C1 segment of cervical spinal cord (tissue), 14 donors: ENCODE results near the gene CDC73.
"Not testable (repeated sequence)": the region's sequence is repeated elsewhere in the genome, so short reads cannot be mapped to it uniquely, and the experiment has no call there.

Experiments
- DNase-seq, 14 donors: peaks; one replicate each; lab custom pipeline; 2025; lab: John Stamatoyannopoulos, UW

Gene CDC73

DNA sequence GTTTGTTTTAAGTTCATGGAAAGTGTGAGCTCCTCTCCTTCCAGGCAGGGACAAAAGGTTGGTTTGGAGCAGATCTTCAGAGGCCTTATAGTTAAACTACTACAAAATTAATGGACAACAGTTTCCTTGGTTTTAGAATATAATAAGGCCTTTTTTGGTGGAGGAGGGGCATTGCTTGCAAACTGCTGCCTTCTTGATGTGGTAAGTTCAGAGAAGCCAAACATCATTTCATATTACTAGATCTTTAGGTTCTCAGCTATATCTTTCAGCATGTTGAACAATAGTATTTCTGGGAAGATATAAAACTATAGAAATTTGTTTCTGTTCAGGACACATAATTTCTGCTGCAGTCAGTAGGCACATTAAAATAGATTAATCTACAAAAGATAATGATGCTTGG is 162.4 kb downstream of the CDC73 start:
- DNase-seq, result no peak

DNA sequence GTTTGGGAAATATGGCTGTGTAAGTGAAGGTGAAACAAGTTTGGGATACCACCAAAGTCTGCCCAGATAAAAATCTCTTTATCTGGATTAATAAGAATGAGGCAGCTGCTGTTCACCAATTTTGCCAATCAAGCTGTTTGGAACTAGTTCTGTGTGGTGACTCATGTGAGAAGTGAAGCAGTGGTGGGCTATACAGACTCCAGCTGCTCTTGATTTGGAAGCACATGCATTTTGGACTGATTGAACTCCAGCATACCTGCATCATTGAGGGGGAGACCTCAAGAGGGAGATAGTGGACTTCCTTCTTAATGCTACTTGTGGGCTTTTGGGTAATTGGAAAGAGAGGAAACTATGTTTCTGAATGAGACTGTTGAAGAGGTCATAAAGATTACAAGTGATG is 163.8 kb downstream of the CDC73 start:
- DNase-seq, result no peak

DNA sequence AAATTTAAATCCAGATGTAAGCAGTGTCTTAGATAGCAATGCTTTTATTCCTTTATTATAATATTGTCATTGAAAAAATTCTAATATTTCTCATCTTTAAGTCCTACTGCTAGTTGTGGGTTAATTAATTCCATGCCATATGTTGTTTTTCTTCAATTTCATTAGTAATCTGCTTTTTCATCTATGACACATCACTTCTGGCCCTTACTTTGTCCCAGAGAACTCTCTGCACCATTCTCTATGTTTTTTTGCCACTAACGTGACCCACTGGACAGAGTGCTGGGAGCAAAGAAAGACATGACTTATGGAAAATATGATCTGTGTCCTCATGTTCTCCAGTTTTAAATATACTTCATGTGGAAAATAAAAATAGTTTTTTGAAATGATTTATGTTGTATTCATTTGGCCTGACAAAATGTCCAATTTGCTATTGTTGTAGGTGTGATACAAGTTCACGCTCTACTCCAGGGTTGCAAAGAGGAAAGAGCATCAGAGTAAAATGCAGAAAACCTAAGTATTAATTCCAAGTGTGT is 166.8 kb downstream of the CDC73 start:
- not testable (repeated sequence) for DNase-seq

DNA sequence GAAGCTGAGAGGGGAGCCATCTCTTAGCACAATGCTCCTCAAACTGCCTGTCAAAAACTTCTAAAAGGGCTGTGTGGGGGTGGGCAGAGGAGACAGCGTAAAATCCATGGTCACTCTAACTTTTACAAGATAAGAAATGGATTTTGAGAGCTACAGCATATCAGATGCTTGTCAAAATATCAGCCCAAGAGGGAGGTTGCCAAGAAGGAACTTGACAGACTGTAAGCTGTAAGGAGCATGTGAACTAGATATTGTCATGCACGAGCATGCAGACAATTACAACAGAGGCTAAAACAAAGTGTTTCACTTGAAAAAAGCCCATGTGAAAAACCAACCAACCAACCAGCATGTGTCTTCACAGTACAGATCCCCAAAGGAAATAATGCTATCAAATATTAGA is 171.9 kb downstream of the CDC73 start:
- DNase-seq, result no peak

DNA sequence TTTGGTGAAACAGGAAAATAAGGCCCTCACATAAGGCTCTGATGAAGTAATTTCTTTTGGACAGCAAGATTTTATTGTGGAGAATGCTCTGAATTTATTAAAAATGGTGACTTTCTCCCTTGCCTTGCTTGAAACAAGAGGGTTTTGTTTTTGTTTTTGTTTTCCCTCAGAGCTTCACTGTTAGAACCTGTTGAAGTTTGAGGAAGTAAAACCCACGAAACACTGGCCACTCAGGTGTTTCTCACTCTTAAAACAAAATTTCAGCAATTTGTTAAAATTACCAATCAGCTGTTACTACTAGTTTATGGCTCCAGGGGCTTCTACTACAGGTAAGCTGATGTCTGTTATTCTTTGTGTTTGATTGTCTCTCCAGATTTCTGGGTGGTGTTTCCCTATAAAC is 177.2 kb downstream of the CDC73 start:
- no peak for DNase-seq

DNA sequence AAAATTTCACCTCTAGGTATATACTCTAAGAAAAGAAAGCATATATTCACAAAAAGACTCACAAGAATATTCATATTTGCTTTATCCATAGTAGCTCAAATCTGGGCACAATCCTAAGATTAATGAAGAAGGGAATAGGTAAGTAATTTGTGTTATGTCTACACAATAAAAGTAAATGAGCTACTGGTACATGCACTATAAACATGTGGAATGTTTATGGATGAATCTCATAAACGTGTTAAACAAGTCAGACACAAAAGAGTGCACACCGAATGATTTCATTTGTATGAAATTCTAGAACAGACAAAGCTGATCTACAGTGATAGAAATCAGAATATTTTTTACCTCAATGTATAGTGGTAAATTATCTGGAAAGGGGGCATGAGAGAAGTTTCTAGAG is 179.9 kb downstream of the CDC73 start:
- DNase-seq, result no peak

DNA sequence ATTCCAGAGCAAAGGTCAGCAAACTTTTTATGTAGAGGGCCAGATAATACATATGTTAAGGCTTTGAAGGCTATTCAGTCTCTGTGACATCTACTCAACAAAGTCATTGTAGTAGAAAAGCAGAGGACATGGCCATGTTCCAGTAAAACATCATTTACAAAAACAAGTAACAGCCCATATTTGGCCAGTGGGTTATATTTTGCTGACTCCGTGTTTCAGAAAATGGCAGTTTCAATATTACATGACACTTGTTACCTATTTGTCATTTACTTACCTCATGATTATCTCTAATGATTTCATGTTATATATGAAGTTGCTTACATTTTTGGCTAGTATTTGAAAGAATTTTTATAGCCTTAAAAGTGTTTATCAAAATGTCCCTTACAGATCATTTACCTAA is 182.0 kb downstream of the CDC73 start:
- DNase-seq, result no peak
